Body of pancreas (tissue), 4 donors: Measurements from ENCODE around the gene CFAP100. TPM values are rescaled to one million over a fixed set of nuclear protein-coding genes. Genes with fewer than 3 reads are reported as not detected.

Experiments used
- ATAC-seq: fragments of 150-250 bp; one replicate; pipeline ENCODE4 v1.9.1; 2016
- DNase-seq, 4 donors: peaks; one replicate each; pipeline ENCODE4 v3.0.0-alpha.2; 2019
- H3K27ac ChIP-seq, 4 donors: fragments of 200-600 bp; sonication (generic); 1 replicate in 3 of 4; 2 replicates in 1 of 4; pipeline versions ENCODE4 v1.5.1 to v1.6.1; 2016 to 2019; ENCODE audit warnings: mild to moderate bottlenecking in 1 of 4, mixed read lengths in 1 of 4, moderate library complexity in 1 of 4
- H3K27me3 ChIP-seq, 2 donors: fragments of 200-600 bp; sonication (generic); one replicate each; pipeline ENCODE4 v1.6.0; 2016; ENCODE audit warnings: mild to moderate bottlenecking in 1 of 2
- H3K36me3 ChIP-seq, 2 donors: fragments of 200-600 bp; sonication (generic); replicated peaks in 1 of 2; 2 replicates each; pipeline ENCODE4 v1.5.1; 2016; ENCODE audit warnings: low read depth in 2 of 2; ENCODE audit not compliant: insufficient read depth in 1 of 2
- H3K4me1 ChIP-seq: fragments of 200-600 bp; sonication (generic); one replicate; pipeline ENCODE4 v1.6.0; 2016
- H3K4me3 ChIP-seq, 2 donors: fragments of 200-600 bp; sonication (generic); 1 replicate in 1 of 2; 2 replicates in 1 of 2; pipeline ENCODE4 v1.5.1; 2016 to 2019
- H3K9me3 ChIP-seq, 3 donors: fragments of 200-600 bp; sonication (generic); 1 replicate in 2 of 3; 2 replicates in 1 of 3; pipeline ENCODE4 v1.5.1; 2016
- POLR2A ChIP-seq, 3 donors: fragments of 450-650 bp; IDR thresholded peaks; one replicate each; pipeline ENCODE4 v1.6.1; 2016; ENCODE audit warnings: antibody characterized with exemption in 3 of 3, mild to moderate bottlenecking in 2 of 3
- WGBS, 2 donors: methylation state at CpG; one replicate each; pipeline ENCODE4 v1.1.5; 2017; 5-methylcytosine and 5-hydroxymethylcytosine counted together
- intact Hi-C: fragments of 100-400 bp; cut with DNase I; formaldehyde crosslinking; loops from one replicate; pipeline ENCODE4 v1.15.1; 2023
- total RNA-seq, 2 donors: library from RNA; depleted of rRNA; stranded (reverse); fragments of >200 nt; gene quantifications; one replicate each; pipeline ENCODE4 v1.1.0, GENCODE V29; 2016
- TF ChIP-seq, protein P1 (sequence below), 7 experiments: fragments of 450-650 bp in 4 of 7; fragments of 200-600 bp in 3 of 7; sonication (generic) in 3 of 7; IDR thresholded peaks; one replicate each; pipeline ENCODE4 v1.5.1; 2016 to 2019; ENCODE audit warnings: antibody characterized with exemption in 7 of 7

Gene CFAP100
- total RNA-seq, 2 donors from 2014 or later, result not detected

- intact Hi-C loops, result no loop called here
- ATAC-seq, result no peak
These were observed 46.7 kb downstream of the CFAP100 start for GRCh38 chr3:126441256-126441880.

GRCh38 chr3:126442094-126442855 lies 47.6 kb downstream of the CFAP100 start:
- TF ChIP-seq, protein P1, sequence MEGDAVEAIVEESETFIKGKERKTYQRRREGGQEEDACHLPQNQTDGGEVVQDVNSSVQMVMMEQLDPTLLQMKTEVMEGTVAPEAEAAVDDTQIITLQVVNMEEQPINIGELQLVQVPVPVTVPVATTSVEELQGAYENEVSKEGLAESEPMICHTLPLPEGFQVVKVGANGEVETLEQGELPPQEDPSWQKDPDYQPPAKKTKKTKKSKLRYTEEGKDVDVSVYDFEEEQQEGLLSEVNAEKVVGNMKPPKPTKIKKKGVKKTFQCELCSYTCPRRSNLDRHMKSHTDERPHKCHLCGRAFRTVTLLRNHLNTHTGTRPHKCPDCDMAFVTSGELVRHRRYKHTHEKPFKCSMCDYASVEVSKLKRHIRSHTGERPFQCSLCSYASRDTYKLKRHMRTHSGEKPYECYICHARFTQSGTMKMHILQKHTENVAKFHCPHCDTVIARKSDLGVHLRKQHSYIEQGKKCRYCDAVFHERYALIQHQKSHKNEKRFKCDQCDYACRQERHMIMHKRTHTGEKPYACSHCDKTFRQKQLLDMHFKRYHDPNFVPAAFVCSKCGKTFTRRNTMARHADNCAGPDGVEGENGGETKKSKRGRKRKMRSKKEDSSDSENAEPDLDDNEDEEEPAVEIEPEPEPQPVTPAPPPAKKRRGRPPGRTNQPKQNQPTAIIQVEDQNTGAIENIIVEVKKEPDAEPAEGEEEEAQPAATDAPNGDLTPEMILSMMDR (IDR thresholded peaks at IDR 0.05), result no peak
- no peak for TF ChIP-seq POLR2A (IDR thresholded peaks at IDR 0.05)
- DNase-seq (peak in 2 of 4 donors; percentile 17 to 19), ATAC-seq (no peak)
- 87% methylated on average over 13 of the region's 13 CpGs for WGBS, 2 donors
- peaks cover 5% of the 10 kb centered on the region for H3K4me1 ChIP-seq
- H3K27ac ChIP-seq, result no peak overlapping the region
- H3K36me3 ChIP-seq, result peaks cover 0 to 7% of the 10 kb centered on the region in 2 donors
- intact Hi-C loops, result no loop called here
- no peaks in the 10 kb centered on the region for H3K27me3 ChIP-seq
- no peaks in the 10 kb centered on the region for H3K9me3 ChIP-seq
- no peak overlapping the region for H3K4me3 ChIP-seq

More at GRCh38 chr3:126441256-126441880, 46.7 kb downstream of the CFAP100 start:
- H3K36me3 ChIP-seq, result peaks cover 0 to 11% of the 10 kb centered on the region in 2 donors
- H3K4me1 ChIP-seq, result peaks cover 5% of the 10 kb centered on the region
- 88 to 90% methylated on average over 12 to 20 of the region's 20 CpGs for WGBS, 2 donors
- no peaks in the 10 kb centered on the region for H3K9me3 ChIP-seq
- DNase-seq, result peak in 1 of 4 donors; percentile 7
- no peak for TF ChIP-seq POLR2A (IDR thresholded peaks at IDR 0.05)
- TF ChIP-seq, protein P1 (IDR thresholded peaks at IDR 0.05), result no peak
- no peaks in the 10 kb centered on the region for H3K27me3 ChIP-seq
- H3K4me3 ChIP-seq, result no peak overlapping the region
- no peak overlapping the region for H3K27ac ChIP-seq

GRCh38 chr3:126442856-126443242 lies 48.1 kb downstream of the CFAP100 start:
- TF ChIP-seq, protein P1 (IDR thresholded peaks at IDR 0.05), result no peak
- TF ChIP-seq POLR2A (IDR thresholded peaks at IDR 0.05), result no peak
- Histone ChIP-seq H3K9me3 (no peaks in the 10 kb centered on the region), H3K27ac (no peak overlapping the region), H3K4me3 (no peak overlapping the region), H3K36me3 (peaks cover 0 to 7% of the 10 kb centered on the region in 2 donors), H3K4me1 (peaks cover 10% of the 10 kb centered on the region), H3K27me3 (no peaks in the 10 kb centered on the region)
- no peak for ATAC-seq
- peak in 1 of 4 donors; percentile 6 for DNase-seq
- intact Hi-C loops, result no loop called here
- WGBS, 2 donors, result 91 to 92% methylated on average over 3 of the region's 3 CpGs

DNA sequence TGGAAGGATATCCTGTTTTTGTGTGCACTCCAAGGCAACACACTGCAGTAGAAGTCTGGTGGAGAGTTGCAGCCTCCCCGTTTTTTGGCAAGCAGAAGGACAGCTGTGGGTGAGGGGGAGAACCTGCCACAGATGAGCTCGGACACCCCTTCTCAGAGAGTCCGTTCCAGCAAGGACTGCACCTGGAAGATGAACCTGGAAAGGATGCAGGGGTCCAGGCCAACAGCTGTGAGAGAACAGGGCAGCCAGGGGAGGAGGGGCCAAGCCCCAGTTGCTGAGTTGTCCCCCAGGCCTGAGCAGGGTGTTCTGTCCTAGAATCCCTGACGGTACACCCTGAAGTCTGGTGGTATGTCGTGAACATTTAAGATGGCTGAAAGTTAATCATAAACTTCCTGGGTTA lies 50.8 kb downstream of the CFAP100 start:
- intact Hi-C loops, result no loop called here

More for the DNA sequence above, 50.8 kb downstream of the CFAP100 start:
- DNase-seq (no peak), ATAC-seq (no peak)
- TF ChIP-seq, protein P1 (IDR thresholded peaks at IDR 0.05), result no peak
- no peak for TF ChIP-seq POLR2A (IDR thresholded peaks at IDR 0.05)
- Histone ChIP-seq H3K4me3 (no peak overlapping the region), H3K4me1 (peaks cover 29% of the 10 kb centered on the region), H3K27ac (no peak overlapping the region), H3K9me3 (no peaks in the 10 kb centered on the region), H3K27me3 (no peaks in the 10 kb centered on the region), H3K36me3 (no peaks in the 10 kb centered on the region)
- WGBS, 2 donors, result 38 to 52% methylated on average over 2 to 5 of the region's 5 CpGs
